GM19324 (cell line): ENCODE results near the gene FOXN3.

Source experiments
- ATAC-seq: cut with Tn5 transposase; IDR thresholded peaks from one replicate; pipeline ENCODE4 v1.9.1; 2021; ENCODE audit warnings: mild to moderate bottlenecking, moderate library complexity; ENCODE audit not compliant: unreplicated experiment, low FRiP score

The FOXN3 gene

GRCh38 chr14:89417091-89417464, at the start of gene FOXN3:
Gene FOXN3 (minus strand): TSS chr14:89417233. CDS start chr14:89412476, 4,757 bp downstream.
- ATAC-seq = peak; percentile 63

- no peak for ATAC-seq
Measured at GRCh38 chr14:89466484-89466883, 49.5 kb upstream of the FOXN3 start.

- ATAC-seq = no peak
Measured at GRCh38 chr14:89465876-89466275, 48.8 kb upstream of the FOXN3 start.

- ATAC-seq = no peak
Measured at GRCh38 chr14:89461256-89461655, 44.2 kb upstream of the FOXN3 start.

- ATAC-seq = no peak
Measured at GRCh38 chr14:89458713-89459420, 41.8 kb upstream of the FOXN3 start.

- no peak for ATAC-seq
Measured at GRCh38 chr14:89457007-89457406, 40.0 kb upstream of the FOXN3 start.

GRCh38 chr14:89455412-89455811, 38.4 kb upstream of the FOXN3 start:
- no peak for ATAC-seq

GRCh38 chr14:89454996-89455395, 38.0 kb upstream of the FOXN3 start:
- no peak for ATAC-seq

- ATAC-seq = no peak
Measured at GRCh38 chr14:89452281-89452680, 35.2 kb upstream of the FOXN3 start.

GRCh38 chr14:89451229-89451628, 34.2 kb upstream of the FOXN3 start:
- ATAC-seq = no peak

GRCh38 chr14:89447182-89447944, 30.3 kb upstream of the FOXN3 start:
- ATAC-seq = no peak

- no peak for ATAC-seq
Measured at GRCh38 chr14:89445273-89445973, 28.4 kb upstream of the FOXN3 start.

GRCh38 chr14:89444516-89445125, 27.6 kb upstream of the FOXN3 start:
- no peak for ATAC-seq

GRCh38 chr14:89444044-89444443, 27.0 kb upstream of the FOXN3 start:
- no peak for ATAC-seq

GRCh38 chr14:89443042-89443629, 26.1 kb upstream of the FOXN3 start:
- no peak for ATAC-seq

GRCh38 chr14:89442280-89442679, 25.2 kb upstream of the FOXN3 start:
- no peak for ATAC-seq

- ATAC-seq = no peak
Measured at GRCh38 chr14:89440986-89441909, 24.2 kb upstream of the FOXN3 start.

- no peak for ATAC-seq
Measured at GRCh38 chr14:89435892-89436656, 19.0 kb upstream of the FOXN3 start.

GRCh38 chr14:89435492-89435891, 18.5 kb upstream of the FOXN3 start:
- ATAC-seq = no peak
